Psoas muscle (tissue), 8 donors: ENCODE data around the gene MON1B. TPM values are rescaled to one million over a fixed set of nuclear protein-coding genes. Genes with fewer than 3 reads are reported as not detected.

Experiments used
- ATAC-seq, 4 donors: fragments of 200-7000 bp; cut with Tn5 transposase; one replicate each; pipeline ENCODE4 v1.9.1; 2020; ENCODE audit warnings: moderate library complexity in 3 of 4, mild to moderate bottlenecking in 2 of 4
- DNase-seq, 2 donors: peaks; one replicate each; pipeline ENCODE4 v3.0.0-alpha.2; 2020
- H3K27ac ChIP-seq: fragments of 200-600 bp; one replicate; pipeline ENCODE4 v1.8.0; 2022
- H3K27me3 ChIP-seq, 3 donors: fragments of 200-600 bp in 1 of 3; one replicate each; pipeline versions ENCODE4 v1.6.1 to v1.8.0; 2013 to 2022; ENCODE audit warnings: low read length in 2 of 3, mild to moderate bottlenecking in 2 of 3, moderate library complexity in 1 of 3; ENCODE audit not compliant: insufficient read depth in 3 of 3
- H3K36me3 ChIP-seq, 2 donors: fragments of 200-600 bp in 1 of 2; one replicate each; pipeline versions ENCODE4 v1.6.1 to v1.8.0; 2013 to 2022; ENCODE audit warnings: low read depth in 1 of 2, mild to moderate bottlenecking in 1 of 2, moderate library complexity in 1 of 2; ENCODE audit not compliant: insufficient read depth in 1 of 2
- H3K4me1 ChIP-seq: fragments of 200-600 bp; one replicate; pipeline ENCODE4 v1.8.0; 2022
- H3K4me3 ChIP-seq: fragments of 200-600 bp; one replicate; pipeline ENCODE4 v1.8.0; 2022; ENCODE audit warnings: mild to moderate bottlenecking
- H3K9me3 ChIP-seq: fragments of 200-600 bp; one replicate; pipeline ENCODE4 v1.8.0; 2022
- WGBS, 3 donors: extraction: QIAGEN DNeasy Blood & Tissue Kit; methylation state at CpG; one replicate each; pipeline versions ENCODE4 v1.1.6 to v1.1.7; 2013; 5-methylcytosine and 5-hydroxymethylcytosine counted together
- intact Hi-C, 2 donors: fragments of 100-400 bp; cut with DNase I; formaldehyde crosslinking; loops; one replicate each; pipeline versions ENCODE4 v1.11.0 to v1.14.2; 2022
- long read RNA-seq, 2 donors: library from polyadenylated mRNA; unstranded; transcript quantifications; one replicate each; pipeline ENCODE4 v2.0.0, GENCODE V29; 2021
- polyA plus RNA-seq, 3 donors: library from polyadenylated mRNA; stranded (reverse); fragments of 200-250 nt; gene quantifications; one replicate each; pipeline ENCODE4 v1.2.3, GENCODE V29; 2013
- total RNA-seq, 4 donors: library from RNA; stranded (reverse); fragmentation: NEBNext Ultra II Directional in 2 of 4; extraction: Animal tissue kit (Norgen Biotek cat#: 25700) in 2 of 4; gene quantifications; one replicate each; pipeline versions ENCODE4 v1.2.1 to v1.2.4, GENCODE V29; 2021 to 2023
- TF ChIP-seq, protein P1 (sequence below): fragments of 200-600 bp; IDR thresholded peaks from one replicate; pipeline ENCODE4 v1.8.0; 2022; ENCODE audit warnings: antibody characterized with exemption
- donor health status: healthy with polysubstance abuse.
- donor health status: DM: no; HTN: no; CAD: no; lungs with moderate emphysema.
- donor health status: Bipolar disorder and iron deficiency.
- donor health status: healthy.
- donor health status: DM: yes; HTN: yes; CAD: no.
- donor health status: DM: no; HTN: no; CAD: no.
- donor health status: DM: no; HTN: no; CAD: no.
- donor health status: DM: yes; HTN: yes; CAD: no.

MON1B gene
- total RNA-seq: 10 to 100 TPM; 13.3 to 22.2 (median 18.4) TPM
- polyA plus RNA-seq: 10 to 100 TPM in 1 of 3 donors, 1 to 10 TPM in 2; 5.3 to 13.8 (median 8.2) TPM
- long read RNA-seq, donor 1, full-length matches to known transcripts: 7 of 12 reads
- long read RNA-seq, donor 1, partial matches to known transcripts: 4 of 12 reads
- long read RNA-seq, donor 1, other reads (novel, unspliced or antisense): 1 of 12 reads
- long read RNA-seq, donor 2, full-length matches to known transcripts: 16 of 38 reads
- long read RNA-seq, donor 2, partial matches to known transcripts: 17 of 38 reads
- long read RNA-seq, donor 2, other reads (novel, unspliced or antisense): 5 of 38 reads

DNA sequence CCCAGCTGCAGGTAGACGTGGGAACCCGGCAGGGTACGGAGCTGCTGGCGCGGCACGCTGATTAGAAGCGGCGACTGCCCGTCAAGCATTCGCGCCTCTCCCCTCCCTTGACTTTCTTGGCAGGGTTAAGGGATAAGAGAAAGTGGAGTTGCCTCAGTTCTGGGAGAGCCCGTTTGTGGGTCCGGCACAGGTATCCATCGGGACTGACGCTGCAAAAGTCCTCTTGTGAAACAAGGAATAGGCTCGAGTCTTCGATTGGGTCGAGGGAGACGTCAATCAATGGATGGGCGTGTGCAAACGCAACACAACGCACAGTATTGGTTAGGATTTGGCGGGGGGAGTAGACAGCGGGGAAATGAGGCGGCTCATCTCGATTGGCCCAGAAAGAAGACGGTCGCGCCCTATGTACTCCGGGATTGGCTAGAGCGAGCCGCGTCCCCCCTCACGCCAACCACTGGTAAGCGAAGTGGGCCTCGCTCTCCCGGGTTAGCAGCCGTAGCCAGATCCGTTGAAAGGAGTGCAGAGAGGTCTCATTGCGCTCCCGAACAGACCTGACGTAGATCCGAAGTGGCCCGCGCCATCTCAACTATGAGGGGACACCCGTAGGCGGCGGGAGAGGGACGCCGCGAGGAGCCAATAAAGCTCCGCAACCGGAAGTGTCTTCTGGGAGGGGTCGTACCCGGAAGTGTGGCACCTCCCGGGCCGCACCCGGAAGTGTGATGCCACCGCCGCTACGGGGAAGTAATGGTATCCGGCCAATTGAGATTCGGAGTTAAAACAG is at the start of gene MON1B:
Gene MON1B (plus strand): TSS at position 713 of the 781 bp plus-strand sequence. CDS start 296 bp downstream, outside the sequence.
- Histone ChIP-seq H3K27me3 (no peaks in the 10 kb centered on the region), H3K36me3 (peaks cover 4 to 25% of the 10 kb centered on the region in 2 donors), H3K9me3 (no peaks in the 10 kb centered on the region), H3K4me1 (peaks cover 8% of the 10 kb centered on the region), H3K27ac (peak within 1 kb of the TSS; percentile 98), H3K4me3 (peak within 1 kb of the TSS; percentile 99)
- intact Hi-C loops: loop anchor here in 1 of 2 donors (2.0 kb wide), 1 partner anchor 20 kb away; no protein-coding TSS in a partner anchor
- ATAC-seq (peak; percentile 98 to 99 (median 99)), DNase-seq (peak; percentile 97 to 99)
- TF ChIP-seq, protein P1, sequence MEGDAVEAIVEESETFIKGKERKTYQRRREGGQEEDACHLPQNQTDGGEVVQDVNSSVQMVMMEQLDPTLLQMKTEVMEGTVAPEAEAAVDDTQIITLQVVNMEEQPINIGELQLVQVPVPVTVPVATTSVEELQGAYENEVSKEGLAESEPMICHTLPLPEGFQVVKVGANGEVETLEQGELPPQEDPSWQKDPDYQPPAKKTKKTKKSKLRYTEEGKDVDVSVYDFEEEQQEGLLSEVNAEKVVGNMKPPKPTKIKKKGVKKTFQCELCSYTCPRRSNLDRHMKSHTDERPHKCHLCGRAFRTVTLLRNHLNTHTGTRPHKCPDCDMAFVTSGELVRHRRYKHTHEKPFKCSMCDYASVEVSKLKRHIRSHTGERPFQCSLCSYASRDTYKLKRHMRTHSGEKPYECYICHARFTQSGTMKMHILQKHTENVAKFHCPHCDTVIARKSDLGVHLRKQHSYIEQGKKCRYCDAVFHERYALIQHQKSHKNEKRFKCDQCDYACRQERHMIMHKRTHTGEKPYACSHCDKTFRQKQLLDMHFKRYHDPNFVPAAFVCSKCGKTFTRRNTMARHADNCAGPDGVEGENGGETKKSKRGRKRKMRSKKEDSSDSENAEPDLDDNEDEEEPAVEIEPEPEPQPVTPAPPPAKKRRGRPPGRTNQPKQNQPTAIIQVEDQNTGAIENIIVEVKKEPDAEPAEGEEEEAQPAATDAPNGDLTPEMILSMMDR: peak; percentile 21
- WGBS, 3 donors: 0 to 1% (median 0%) methylated on average over 62 to 63 of the region's 63 CpGs

DNA sequence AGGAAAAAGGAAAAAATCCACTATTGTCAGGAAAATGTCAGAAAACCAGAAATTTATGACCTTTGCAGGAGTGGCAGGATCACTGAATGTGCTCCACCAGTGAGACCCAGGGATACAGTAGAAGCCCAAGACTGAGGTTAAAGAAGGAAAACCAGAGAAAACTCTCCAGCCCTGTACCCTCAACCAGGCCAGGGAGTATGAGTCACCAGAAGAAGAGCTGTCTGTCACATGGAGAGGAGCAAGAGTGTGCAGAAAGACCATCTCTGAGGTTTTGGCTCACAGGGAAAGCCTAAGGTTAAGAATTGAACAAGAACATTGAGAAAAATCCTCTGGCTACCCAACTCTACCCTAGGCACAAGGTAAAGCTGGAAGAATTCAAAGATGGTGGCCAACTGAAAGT is 47.6 kb upstream of the MON1B start:
- Histone ChIP-seq H3K9me3 (peaks cover 10% of the 10 kb centered on the region), H3K4me1 (no peaks in the 10 kb centered on the region), H3K27me3 (no peaks in the 10 kb centered on the region), H3K36me3 (no peaks in the 10 kb centered on the region), H3K4me3 (no peak overlapping the region), H3K27ac (no peak overlapping the region)
- TF ChIP-seq, protein P1: no peak
- intact Hi-C loops: no loop called here
- ATAC-seq (no peak), DNase-seq (no peak)

DNA sequence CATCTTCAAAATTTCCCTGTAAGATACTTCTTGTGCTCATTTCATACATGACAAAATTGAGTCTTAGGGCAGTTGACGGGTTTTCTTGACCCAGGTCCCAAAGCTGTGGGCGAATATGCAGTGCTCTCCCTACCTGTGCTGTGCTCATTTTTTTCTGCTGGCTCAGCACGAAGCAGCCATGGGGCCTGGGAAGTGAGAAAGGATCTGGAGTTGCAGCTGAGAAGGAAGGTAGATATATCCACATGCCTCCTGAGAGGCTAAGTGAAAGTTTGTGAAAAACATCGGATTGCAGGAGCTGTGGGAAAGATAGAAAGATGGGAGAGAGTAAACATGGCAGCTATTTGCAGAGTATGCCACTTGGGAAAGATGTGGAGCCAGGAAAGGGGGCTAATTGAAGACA is 42.9 kb upstream of the MON1B start:
- H3K27me3 ChIP-seq: peaks cover 0 to 2% (median 0%) of the 10 kb centered on the region in 3 donors
- intact Hi-C loops: no loop called here
- no peak overlapping the region for H3K27ac ChIP-seq
- H3K36me3 ChIP-seq: no peaks in the 10 kb centered on the region
- ATAC-seq (no peak), DNase-seq (no peak)
- TF ChIP-seq, protein P1: no peak
- H3K4me1 ChIP-seq: no peaks in the 10 kb centered on the region
- WGBS, 3 donors: 66 to 76% (median 72%) methylated on average over 4 of the region's 4 CpGs
- H3K9me3 ChIP-seq: peaks cover 10% of the 10 kb centered on the region
- no peak overlapping the region for H3K4me3 ChIP-seq

DNA sequence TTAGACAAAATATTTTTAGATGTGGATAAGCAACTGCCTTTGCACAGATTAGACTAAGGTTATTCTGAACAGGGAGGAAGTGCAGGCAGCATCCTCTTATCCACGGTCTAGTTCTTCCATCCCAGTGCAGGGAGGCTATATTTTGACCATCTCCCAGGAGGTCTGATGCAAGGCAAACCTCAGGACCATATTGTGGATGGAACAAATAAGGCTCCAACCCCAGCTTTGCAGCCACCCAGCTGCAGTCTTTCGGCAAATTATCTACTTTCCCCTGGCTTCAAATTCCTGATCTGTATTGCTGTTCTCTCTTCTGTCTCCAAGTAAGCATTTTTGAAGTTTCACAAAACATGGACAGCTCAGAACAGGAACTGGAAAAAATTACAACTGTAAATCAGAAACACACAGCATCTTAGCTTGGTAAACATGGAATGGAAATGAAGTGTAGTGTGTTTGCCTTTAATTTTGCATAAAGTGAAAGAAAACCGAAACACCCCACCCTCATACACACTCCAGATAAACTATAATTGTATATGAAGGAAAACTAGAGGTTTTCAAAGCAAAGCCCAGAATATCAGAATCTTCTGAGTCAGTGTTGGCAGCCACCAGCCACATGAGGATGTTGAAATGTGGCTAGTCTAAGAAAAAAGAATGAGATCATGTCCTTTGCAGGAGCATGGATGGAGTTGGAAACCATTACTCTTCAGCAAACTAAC is 33.5 kb upstream of the MON1B start:
- no peaks in the 10 kb centered on the region for H3K4me1 ChIP-seq
- TF ChIP-seq, protein P1: no peak
- DNase-seq (no peak), ATAC-seq (no peak)
- peaks cover 0 to 2% (median 0%) of the 10 kb centered on the region in 3 donors for H3K27me3 ChIP-seq
- WGBS, 3 donors: 38 to 39% (median 38%) methylated on average over 3 of the region's 3 CpGs
- H3K4me3 ChIP-seq: no peak overlapping the region
- intact Hi-C loops: no loop called here
- H3K27ac ChIP-seq: no peak overlapping the region
- no peaks in the 10 kb centered on the region for H3K36me3 ChIP-seq
- H3K9me3 ChIP-seq: no peaks in the 10 kb centered on the region
